NT2/D1 (cell line): ENCODE data around the gene PRKCH.

Source experiments
- SUZ12 ChIP-seq: IDR thresholded peaks from 2 replicates; pipeline ENCODE4 v1.6.1; 2011; ENCODE audit not compliant: insufficient read length, insufficient read depth; ENCODE audit errors: extremely low read depth
- YY1 ChIP-seq: IDR thresholded peaks from 2 replicates; pipeline ENCODE4 v1.6.1; 2011; ENCODE audit not compliant: insufficient read length, insufficient read depth
- ZNF274 ChIP-seq: IDR thresholded peaks from 2 replicates; pipeline ENCODE4 v1.6.1; 2011; ENCODE audit warnings: mild to moderate bottlenecking, low read depth, low read length

GRCh38 chr14:61374284-61374683 lies 52.9 kb downstream of the PRKCH start:
- TF ChIP-seq YY1 (no peak), ZNF274 (no peak), SUZ12 (no peak)
